Glutamatergic neuron (in vitro differentiated cells): ENCODE results near the gene WASHC3. TPM values are rescaled to one million over a fixed set of nuclear protein-coding genes. Genes with fewer than 3 reads are reported as not detected.

Source experiments
- DNase-seq: peaks from one replicate; pipeline ENCODE4 v3.0.0; 2022
- H3K27ac Mint-ChIP-seq: one replicate; pipeline ENCODE4 v1.8.0; 2020; ENCODE audit warnings: mild to moderate bottlenecking, mixed read lengths, inconsistent platforms; ENCODE audit not compliant: unreplicated experiment
- H3K27me3 Mint-ChIP-seq: one replicate; pipeline ENCODE4 v1.8.0; 2020; ENCODE audit warnings: mild to moderate bottlenecking, moderate library complexity, mixed read lengths, inconsistent platforms; ENCODE audit not compliant: unreplicated experiment
- H3K36me3 Mint-ChIP-seq: one replicate; pipeline ENCODE4 v1.8.0; 2020; ENCODE audit warnings: mild to moderate bottlenecking, mixed read lengths, inconsistent platforms; ENCODE audit not compliant: unreplicated experiment
- H3K4me1 Mint-ChIP-seq: one replicate; pipeline ENCODE4 v1.8.0; 2020; ENCODE audit warnings: mild to moderate bottlenecking, low read depth, mixed read lengths, inconsistent platforms; ENCODE audit not compliant: unreplicated experiment
- H3K4me3 Mint-ChIP-seq: one replicate; pipeline ENCODE4 v1.8.0; 2020; ENCODE audit warnings: mild to moderate bottlenecking, mixed read lengths, inconsistent platforms; ENCODE audit not compliant: unreplicated experiment
- H3K9me3 Mint-ChIP-seq: one replicate; pipeline ENCODE4 v1.8.0; 2020; ENCODE audit warnings: mild to moderate bottlenecking, moderate library complexity, mixed read lengths, inconsistent platforms; ENCODE audit not compliant: unreplicated experiment
- total RNA-seq: library from RNA; stranded (reverse); fragmentation: NEBNext Ultra II Directional; extraction: Animal tissue kit (Norgen Biotek cat#: 25700); gene quantifications from one replicate; pipeline ENCODE4 v1.2.1, GENCODE V29; 2021; ENCODE audit not compliant: unreplicated experiment
- TF ChIP-seq, protein P1 (sequence below): fragments of 200-600 bp; sonication (generic); IDR thresholded peaks from one replicate; pipeline ENCODE4 v1.5.0; 2021; ENCODE audit not compliant: partially characterized antibody, unreplicated experiment

WASHC3 gene
- total RNA-seq, 1 donor from 2014 or later, result 35.1 TPM

GRCh38 chr12:102059343-102059742 lies 2.4 kb downstream of the WASHC3 start:
- Mint-ChIP-seq H3K9me3 (peaks cover 4% of the 10 kb centered on the region), H3K27ac (no peak overlapping the region), H3K4me1 (no peaks in the 10 kb centered on the region), H3K27me3 (no peaks in the 10 kb centered on the region), H3K4me3 (no peak overlapping the region), H3K36me3 (no peaks in the 10 kb centered on the region)
- TF ChIP-seq, protein P1, sequence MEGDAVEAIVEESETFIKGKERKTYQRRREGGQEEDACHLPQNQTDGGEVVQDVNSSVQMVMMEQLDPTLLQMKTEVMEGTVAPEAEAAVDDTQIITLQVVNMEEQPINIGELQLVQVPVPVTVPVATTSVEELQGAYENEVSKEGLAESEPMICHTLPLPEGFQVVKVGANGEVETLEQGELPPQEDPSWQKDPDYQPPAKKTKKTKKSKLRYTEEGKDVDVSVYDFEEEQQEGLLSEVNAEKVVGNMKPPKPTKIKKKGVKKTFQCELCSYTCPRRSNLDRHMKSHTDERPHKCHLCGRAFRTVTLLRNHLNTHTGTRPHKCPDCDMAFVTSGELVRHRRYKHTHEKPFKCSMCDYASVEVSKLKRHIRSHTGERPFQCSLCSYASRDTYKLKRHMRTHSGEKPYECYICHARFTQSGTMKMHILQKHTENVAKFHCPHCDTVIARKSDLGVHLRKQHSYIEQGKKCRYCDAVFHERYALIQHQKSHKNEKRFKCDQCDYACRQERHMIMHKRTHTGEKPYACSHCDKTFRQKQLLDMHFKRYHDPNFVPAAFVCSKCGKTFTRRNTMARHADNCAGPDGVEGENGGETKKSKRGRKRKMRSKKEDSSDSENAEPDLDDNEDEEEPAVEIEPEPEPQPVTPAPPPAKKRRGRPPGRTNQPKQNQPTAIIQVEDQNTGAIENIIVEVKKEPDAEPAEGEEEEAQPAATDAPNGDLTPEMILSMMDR, result no peak
- DNase-seq, result no peak

- no peaks in the 10 kb centered on the region for H3K9me3 Mint-ChIP-seq
- no peak overlapping the region for H3K27ac Mint-ChIP-seq
- H3K27me3 Mint-ChIP-seq, result no peaks in the 10 kb centered on the region
- TF ChIP-seq, protein P1, result no peak
- H3K4me3 Mint-ChIP-seq, result no peak overlapping the region
- no peaks in the 10 kb centered on the region for H3K36me3 Mint-ChIP-seq
- no peak for DNase-seq
- H3K4me1 Mint-ChIP-seq, result no peaks in the 10 kb centered on the region
Observed at GRCh38 chr12:102054345-102054744, 7.4 kb downstream of the WASHC3 start.

DNA sequence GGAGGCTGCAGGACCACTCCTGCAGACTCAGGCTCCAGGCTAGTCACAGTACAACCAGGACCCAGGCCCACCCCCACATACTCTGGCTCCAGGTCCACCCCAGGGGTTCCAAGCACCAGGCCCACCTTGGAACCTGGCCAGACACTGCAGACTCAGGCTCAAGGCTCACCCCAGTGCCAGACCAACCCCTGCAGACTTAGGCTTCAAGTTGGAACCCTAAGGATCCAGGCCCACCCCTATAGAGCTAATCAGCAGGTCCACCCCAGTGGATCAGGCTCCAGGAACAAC lies 8.8 kb downstream of the WASHC3 start:
- DNase-seq, result no peak
- TF ChIP-seq, protein P1, result no peak
- H3K9me3 Mint-ChIP-seq, result no peaks in the 10 kb centered on the region
- no peak overlapping the region for H3K4me3 Mint-ChIP-seq
- H3K27me3 Mint-ChIP-seq, result no peaks in the 10 kb centered on the region
- no peaks in the 10 kb centered on the region for H3K4me1 Mint-ChIP-seq
- no peaks in the 10 kb centered on the region for H3K36me3 Mint-ChIP-seq
- H3K27ac Mint-ChIP-seq, result no peak overlapping the region

DNA sequence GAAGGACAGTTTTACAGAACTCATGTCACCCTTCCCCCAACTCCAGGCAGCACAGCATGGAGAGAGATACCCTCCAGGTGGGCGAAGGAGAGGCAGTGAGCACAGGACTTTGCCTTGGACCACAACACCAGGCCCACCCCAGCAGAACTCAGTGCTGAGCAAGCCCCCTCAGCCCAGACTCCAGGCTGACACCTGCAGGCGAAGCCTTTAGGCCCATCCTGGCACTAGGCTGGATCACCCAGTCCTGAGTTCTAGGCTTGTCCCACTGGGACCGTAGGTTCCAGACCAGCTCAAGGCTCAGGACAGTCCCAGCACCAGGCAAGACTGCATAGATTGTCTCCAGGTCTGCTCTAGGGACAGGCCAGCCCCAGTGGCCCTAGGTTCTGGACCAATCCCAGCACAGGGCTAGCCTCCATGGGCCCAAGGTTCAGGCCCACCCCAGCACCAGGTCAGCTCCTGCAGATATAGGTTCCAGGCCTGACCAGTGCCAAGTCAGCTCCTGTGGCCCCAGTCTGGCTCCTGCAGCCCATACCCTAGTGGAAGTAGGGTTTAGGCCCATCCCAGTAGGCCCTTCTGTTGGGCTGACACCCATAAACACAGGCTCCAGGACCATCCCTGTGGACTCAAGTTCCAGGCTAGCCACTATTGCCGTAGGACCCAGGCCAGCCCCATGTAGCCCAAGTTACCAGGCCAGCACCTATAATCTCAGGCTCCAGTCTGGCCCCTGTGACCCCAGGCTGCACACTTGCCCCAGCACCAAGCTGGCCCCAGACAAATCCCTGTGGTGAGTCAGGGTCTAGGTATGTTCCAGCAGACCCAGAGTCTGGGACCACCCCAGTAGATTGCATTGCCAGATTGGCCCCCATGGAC lies 9.4 kb downstream of the WASHC3 start:
- TF ChIP-seq, protein P1, result no peak
- Mint-ChIP-seq H3K4me1 (no peaks in the 10 kb centered on the region), H3K4me3 (no peak overlapping the region), H3K27ac (no peak overlapping the region), H3K36me3 (no peaks in the 10 kb centered on the region), H3K27me3 (no peaks in the 10 kb centered on the region), H3K9me3 (no peaks in the 10 kb centered on the region)
- DNase-seq, result no peak

GRCh38 chr12:102051431-102051965 lies 10.3 kb downstream of the WASHC3 start:
- DNase-seq, result no peak
- Mint-ChIP-seq H3K36me3 (no peaks in the 10 kb centered on the region), H3K4me1 (no peaks in the 10 kb centered on the region), H3K9me3 (no peaks in the 10 kb centered on the region), H3K4me3 (no peak overlapping the region), H3K27ac (no peak overlapping the region), H3K27me3 (no peaks in the 10 kb centered on the region)
- TF ChIP-seq, protein P1, result no peak
